Measurements from ENCODE around the gene DAPK2.

DAPK2 gene

DNA sequence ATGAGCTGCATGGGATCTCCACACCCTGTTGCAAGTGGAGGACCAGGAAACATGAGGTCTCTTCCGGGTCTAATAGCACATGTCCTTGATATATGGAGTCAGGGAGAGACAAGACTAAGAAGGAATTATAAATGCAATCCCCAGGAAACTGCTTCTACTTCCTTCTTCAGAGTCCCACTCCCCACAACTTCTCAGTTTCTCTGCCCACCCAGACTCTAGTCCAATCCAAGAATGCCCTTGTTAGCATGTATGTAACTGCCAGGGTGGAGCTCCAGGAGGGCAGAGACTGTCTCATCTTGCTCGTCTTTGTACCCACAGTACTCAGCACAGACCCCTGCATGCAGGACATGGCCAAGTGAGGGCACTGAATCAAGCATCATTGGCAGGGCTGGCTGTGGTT lies 8.3 kb downstream of the DAPK2 start:
- H3K36me3 Mint-ChIP-seq (ENCODE audit: low read depth) = no peaks in the 10 kb centered on the region
- TF ChIP-seq, protein P1, sequence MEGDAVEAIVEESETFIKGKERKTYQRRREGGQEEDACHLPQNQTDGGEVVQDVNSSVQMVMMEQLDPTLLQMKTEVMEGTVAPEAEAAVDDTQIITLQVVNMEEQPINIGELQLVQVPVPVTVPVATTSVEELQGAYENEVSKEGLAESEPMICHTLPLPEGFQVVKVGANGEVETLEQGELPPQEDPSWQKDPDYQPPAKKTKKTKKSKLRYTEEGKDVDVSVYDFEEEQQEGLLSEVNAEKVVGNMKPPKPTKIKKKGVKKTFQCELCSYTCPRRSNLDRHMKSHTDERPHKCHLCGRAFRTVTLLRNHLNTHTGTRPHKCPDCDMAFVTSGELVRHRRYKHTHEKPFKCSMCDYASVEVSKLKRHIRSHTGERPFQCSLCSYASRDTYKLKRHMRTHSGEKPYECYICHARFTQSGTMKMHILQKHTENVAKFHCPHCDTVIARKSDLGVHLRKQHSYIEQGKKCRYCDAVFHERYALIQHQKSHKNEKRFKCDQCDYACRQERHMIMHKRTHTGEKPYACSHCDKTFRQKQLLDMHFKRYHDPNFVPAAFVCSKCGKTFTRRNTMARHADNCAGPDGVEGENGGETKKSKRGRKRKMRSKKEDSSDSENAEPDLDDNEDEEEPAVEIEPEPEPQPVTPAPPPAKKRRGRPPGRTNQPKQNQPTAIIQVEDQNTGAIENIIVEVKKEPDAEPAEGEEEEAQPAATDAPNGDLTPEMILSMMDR (IDR thresholded peaks at IDR 0.05) = no peak
- no peak overlapping the region for H3K4me3 Mint-ChIP-seq
- H3K27me3 Mint-ChIP-seq (ENCODE audit: low read depth, poor library complexity) = peaks cover 12% of the 10 kb centered on the region
- H3K4me1 Mint-ChIP-seq = no peaks in the 10 kb centered on the region
- no peak for DNase-seq
- no peak overlapping the region for H3K27ac Mint-ChIP-seq
- H3K9me3 Mint-ChIP-seq = no peaks in the 10 kb centered on the region

DNA sequence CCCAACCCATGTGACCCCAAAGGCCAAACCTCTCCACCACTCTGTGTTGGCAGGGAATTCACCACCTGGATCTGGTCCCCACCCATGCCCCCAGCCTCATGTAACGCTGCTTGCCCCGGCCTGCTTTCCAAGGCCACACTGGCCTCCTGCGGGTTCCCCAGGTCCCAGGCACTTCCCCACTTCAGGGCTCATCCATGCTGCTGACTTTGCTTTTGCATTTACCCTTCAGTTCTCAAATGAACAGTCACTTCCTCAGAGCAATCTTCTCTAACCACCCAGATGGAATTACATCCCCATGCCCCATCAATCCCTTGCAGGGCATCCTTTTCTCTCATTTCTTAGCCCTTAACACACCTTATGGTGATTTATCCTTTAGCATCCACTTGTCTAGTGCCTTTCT lies 9.2 kb downstream of the DAPK2 start:
- peaks cover 8% of the 10 kb centered on the region for H3K27me3 Mint-ChIP-seq (ENCODE audit: low read depth, poor library complexity)
- no peak overlapping the region for H3K4me3 Mint-ChIP-seq
- H3K27ac Mint-ChIP-seq = no peak overlapping the region
- H3K9me3 Mint-ChIP-seq = no peaks in the 10 kb centered on the region
- no peaks in the 10 kb centered on the region for H3K36me3 Mint-ChIP-seq (ENCODE audit: low read depth)
- TF ChIP-seq, protein P1 (IDR thresholded peaks at IDR 0.05) = no peak
- H3K4me1 Mint-ChIP-seq = no peaks in the 10 kb centered on the region
- DNase-seq = no peak

DNA sequence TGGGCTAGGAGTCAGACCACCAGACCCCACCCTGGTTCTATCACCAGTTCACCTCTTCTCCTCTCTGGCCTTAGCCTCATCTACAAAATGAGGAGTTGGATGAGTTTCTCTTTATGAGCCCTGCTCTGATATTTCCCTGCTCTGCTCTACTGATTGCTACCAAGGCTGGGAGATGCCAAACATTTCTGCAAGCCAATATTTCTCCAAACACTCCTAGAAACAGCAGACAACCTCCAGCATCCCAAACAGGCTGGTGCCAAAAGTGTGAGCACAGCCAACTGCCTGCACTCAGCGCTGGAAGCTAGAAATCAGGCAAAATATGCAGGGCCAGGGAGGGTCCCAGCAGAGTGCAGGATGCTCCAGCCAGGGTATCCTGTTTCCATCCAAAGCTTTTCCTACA lies 10.8 kb downstream of the DAPK2 start:
- no peak for DNase-seq
- TF ChIP-seq, protein P1 (IDR thresholded peaks at IDR 0.05) = no peak
- Mint-ChIP-seq H3K4me1 (no peaks in the 10 kb centered on the region), H3K27me3 (ENCODE audit: low read depth, poor library complexity) (peaks cover 9% of the 10 kb centered on the region), H3K9me3 (no peaks in the 10 kb centered on the region), H3K4me3 (no peak overlapping the region), H3K36me3 (ENCODE audit: low read depth) (no peaks in the 10 kb centered on the region), H3K27ac (no peak overlapping the region)

DNA sequence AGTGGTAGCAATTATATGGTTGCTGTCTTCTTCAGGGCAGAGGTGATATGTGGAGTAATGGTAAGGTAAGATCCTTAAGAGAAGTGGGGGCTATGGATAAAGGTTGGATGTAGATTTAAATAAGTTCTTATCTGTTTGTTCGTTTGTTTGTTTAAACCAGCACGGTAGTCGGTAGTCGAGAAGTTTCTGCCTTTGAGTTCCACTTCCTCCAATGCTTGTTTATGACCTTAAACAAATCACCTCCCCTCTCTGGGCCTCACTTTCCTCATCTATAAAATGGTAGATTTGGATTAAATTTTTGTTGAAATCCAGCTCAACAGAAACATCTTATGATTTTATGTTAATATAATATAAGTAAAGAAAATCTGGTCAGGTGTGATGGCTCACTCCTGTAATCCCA lies 11.8 kb downstream of the DAPK2 start:
- H3K27ac Mint-ChIP-seq = no peak overlapping the region
- no peaks in the 10 kb centered on the region for H3K9me3 Mint-ChIP-seq
- H3K36me3 Mint-ChIP-seq (ENCODE audit: low read depth) = no peaks in the 10 kb centered on the region
- TF ChIP-seq, protein P1 (IDR thresholded peaks at IDR 0.05) = no peak
- H3K27me3 Mint-ChIP-seq (ENCODE audit: low read depth, poor library complexity) = peaks cover 10% of the 10 kb centered on the region
- no peaks in the 10 kb centered on the region for H3K4me1 Mint-ChIP-seq
- DNase-seq = no peak
- no peak overlapping the region for H3K4me3 Mint-ChIP-seq

DNA sequence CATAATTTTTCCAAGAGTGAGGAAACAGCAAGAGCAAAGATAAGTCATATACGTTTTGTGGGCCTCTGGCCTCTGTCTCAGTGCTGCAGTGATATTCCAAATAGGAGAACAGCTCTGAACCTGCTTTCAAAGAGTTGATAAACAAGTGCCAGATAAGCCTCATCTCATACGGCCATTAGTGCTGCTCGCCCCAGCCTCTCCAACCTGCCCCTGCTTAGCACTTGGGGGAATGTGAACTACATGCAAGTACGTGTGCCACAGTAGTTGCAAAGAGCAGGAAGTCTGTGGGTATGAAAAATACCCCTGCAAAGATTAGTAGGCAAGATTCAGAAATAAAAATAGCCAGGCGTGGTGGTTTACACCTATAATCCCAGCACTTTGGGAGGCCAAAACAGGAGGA lies 14.0 kb downstream of the DAPK2 start:
- DNase-seq = no peak
- Mint-ChIP-seq H3K27ac (no peak overlapping the region), H3K36me3 (ENCODE audit: low read depth) (no peaks in the 10 kb centered on the region), H3K9me3 (no peaks in the 10 kb centered on the region), H3K27me3 (ENCODE audit: low read depth, poor library complexity) (peaks cover 10% of the 10 kb centered on the region), H3K4me3 (no peak overlapping the region), H3K4me1 (no peaks in the 10 kb centered on the region)
- TF ChIP-seq, protein P1 (IDR thresholded peaks at IDR 0.05) = no peak

DNA sequence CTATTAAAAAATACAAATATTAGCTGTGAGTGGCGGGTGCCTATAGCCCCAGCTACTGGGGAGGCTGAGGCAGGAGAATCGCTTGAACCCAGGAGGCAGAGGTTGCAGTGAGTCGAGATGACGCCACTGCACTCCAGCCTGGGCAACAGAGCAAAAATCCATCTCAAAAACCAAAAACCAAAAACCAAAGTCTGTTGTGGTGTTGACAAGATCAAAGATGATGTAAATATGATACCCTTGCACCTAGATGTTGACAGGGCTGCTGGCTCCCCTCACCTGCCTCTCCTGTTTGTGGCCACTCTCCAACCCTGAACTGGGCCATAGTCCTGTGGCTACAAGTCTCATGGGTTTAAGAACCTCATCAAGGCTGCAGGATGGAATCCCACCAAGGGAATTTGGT lies 16.2 kb downstream of the DAPK2 start:
- no peak overlapping the region for H3K4me3 Mint-ChIP-seq
- TF ChIP-seq, protein P1 (IDR thresholded peaks at IDR 0.05) = no peak
- no peaks in the 10 kb centered on the region for H3K36me3 Mint-ChIP-seq (ENCODE audit: low read depth)
- peaks cover 10% of the 10 kb centered on the region for H3K27me3 Mint-ChIP-seq (ENCODE audit: low read depth, poor library complexity)
- DNase-seq = no peak
- no peaks in the 10 kb centered on the region for H3K9me3 Mint-ChIP-seq
- H3K27ac Mint-ChIP-seq = no peak overlapping the region
- H3K4me1 Mint-ChIP-seq = no peaks in the 10 kb centered on the region

All from nephron progenitor cell (in vitro differentiated cells).